Dendritic cell treated with granulocyte-macrophage colony-stimulating factor and Interleukin-4, amounts not matched to agents 40 ng/mL and 50 ng/mL, for 4 days (primary cell): ENCODE measurements around the gene SH3RF3.

Source experiments
- H3K27ac Mint-ChIP-seq: one replicate; pipeline ENCODE4 v1.8.0; 2022; ENCODE audit warnings: mild to moderate bottlenecking, mixed read lengths
- H3K27me3 Mint-ChIP-seq: one replicate; pipeline ENCODE4 v1.8.0; 2022; ENCODE audit warnings: mild to moderate bottlenecking, mixed read lengths
- H3K36me3 Mint-ChIP-seq: one replicate; pipeline ENCODE4 v1.8.0; 2022; ENCODE audit warnings: low read depth, mixed read lengths
- H3K4me1 Mint-ChIP-seq: one replicate; pipeline ENCODE4 v1.8.0; 2022; ENCODE audit warnings: low read depth, mixed read lengths
- H3K4me3 Mint-ChIP-seq: one replicate; pipeline ENCODE4 v1.8.0; 2022; ENCODE audit warnings: mild to moderate bottlenecking, moderate library complexity, mixed read lengths
- H3K9me3 Mint-ChIP-seq: one replicate; pipeline ENCODE4 v1.8.0; 2022; ENCODE audit warnings: mixed read lengths
- intact Hi-C: fragments of 100-400 bp; cut with micrococcal nuclease; formaldehyde crosslinking; loops from one replicate; pipeline ENCODE4 v1.15.0; 2022

SH3RF3 gene

DNA sequence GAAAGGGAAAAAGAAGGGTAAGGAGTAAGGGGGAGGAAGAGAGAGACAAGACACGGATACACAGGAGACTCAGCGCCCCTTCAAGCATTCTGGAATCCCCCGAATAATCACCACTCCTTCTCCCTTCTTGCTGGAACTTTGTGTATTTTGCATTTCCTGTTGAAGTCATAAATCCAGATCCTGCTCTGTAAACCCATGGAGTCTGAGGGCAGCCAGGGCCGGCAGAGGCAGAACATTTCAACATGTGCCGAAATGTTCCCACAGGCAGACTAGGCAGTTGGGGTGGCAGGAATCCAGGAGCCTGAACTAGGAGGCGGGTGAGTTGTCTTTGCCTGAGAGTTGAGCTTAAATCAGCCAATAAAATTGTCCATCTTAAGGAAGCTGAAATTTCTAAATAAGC, 193.1 kb downstream of the SH3RF3 start:
- H3K9me3 Mint-ChIP-seq: no peaks in the 10 kb centered on the region
- H3K36me3 Mint-ChIP-seq: no peaks in the 10 kb centered on the region
- H3K4me3 Mint-ChIP-seq: no peak overlapping the region
- peaks cover 34% of the 10 kb centered on the region for H3K27me3 Mint-ChIP-seq
- peaks cover 5% of the 10 kb centered on the region for H3K4me1 Mint-ChIP-seq
- intact Hi-C loops: no loop called here
- no peak overlapping the region for H3K27ac Mint-ChIP-seq

DNA sequence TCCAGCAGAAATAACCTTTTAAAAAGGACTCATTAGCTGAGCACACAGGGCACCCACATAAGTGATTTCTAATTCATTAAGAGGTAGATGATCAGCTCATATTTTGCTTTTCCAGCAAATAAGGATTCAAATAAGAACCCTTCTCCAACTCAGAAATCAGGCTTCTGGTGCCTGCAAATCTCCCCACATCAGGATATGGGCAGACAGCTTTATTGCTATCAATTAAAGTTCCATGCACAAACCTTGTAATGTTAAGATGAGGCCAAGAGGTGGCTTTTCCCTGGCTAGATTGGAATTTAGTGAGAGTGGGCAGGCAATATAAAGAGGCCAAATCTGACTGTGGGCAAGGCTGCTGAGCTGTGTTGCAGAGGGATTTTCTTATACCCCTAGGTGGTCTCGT, 193.6 kb downstream of the SH3RF3 start:
- Mint-ChIP-seq H3K27ac (no peak overlapping the region), H3K36me3 (no peaks in the 10 kb centered on the region), H3K27me3 (peaks cover 33% of the 10 kb centered on the region), H3K9me3 (no peaks in the 10 kb centered on the region), H3K4me3 (no peak overlapping the region), H3K4me1 (peaks cover 5% of the 10 kb centered on the region)
- intact Hi-C loops: no loop called here

DNA sequence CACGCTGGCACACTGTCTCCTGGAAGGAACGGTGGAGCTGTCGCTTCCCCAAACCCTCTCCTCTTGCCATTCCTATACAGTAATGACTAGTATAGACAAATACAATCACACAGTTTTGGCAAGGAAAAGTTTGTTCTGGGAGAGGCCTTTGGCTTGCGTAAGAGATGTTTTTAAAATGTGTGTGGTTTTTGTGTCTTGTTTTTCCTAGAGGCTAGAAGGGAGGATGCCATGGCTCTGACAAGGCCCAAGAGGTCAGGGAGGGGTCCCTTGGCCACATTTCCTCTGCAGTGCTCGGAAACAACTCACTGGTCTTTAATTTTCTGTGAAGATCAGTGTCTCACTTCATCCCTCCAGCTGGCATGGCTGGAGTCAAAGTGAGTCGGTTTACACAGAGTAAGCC, 195.9 kb downstream of the SH3RF3 start:
- Mint-ChIP-seq H3K27me3 (peaks cover 24% of the 10 kb centered on the region), H3K4me1 (peaks cover 10% of the 10 kb centered on the region), H3K27ac (no peak overlapping the region), H3K36me3 (no peaks in the 10 kb centered on the region), H3K9me3 (no peaks in the 10 kb centered on the region), H3K4me3 (no peak overlapping the region)
- intact Hi-C loops: no loop called here

DNA sequence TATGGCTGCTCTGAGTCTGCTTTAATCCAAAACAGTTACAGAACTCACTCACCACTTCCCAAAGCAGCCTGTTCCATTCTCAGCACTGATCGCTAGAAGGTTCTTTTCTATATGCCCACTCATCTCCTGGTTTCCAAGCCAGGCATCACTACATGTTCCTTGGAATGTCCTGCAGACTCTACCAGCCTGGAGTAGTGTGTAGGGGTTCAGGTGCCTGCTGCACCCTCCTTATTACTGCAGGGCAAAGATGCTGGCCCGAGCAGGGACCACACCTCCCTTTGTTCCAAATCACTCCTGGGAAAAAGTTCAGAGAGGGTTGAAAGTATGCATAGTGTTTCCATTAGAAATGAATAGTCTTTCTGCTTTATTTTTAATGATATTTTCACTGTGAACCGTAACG, 196.6 kb downstream of the SH3RF3 start:
- intact Hi-C loops: no loop called here
- peaks cover 16% of the 10 kb centered on the region for H3K4me1 Mint-ChIP-seq
- no peak overlapping the region for H3K27ac Mint-ChIP-seq
- H3K36me3 Mint-ChIP-seq: no peaks in the 10 kb centered on the region
- no peaks in the 10 kb centered on the region for H3K9me3 Mint-ChIP-seq
- no peak overlapping the region for H3K4me3 Mint-ChIP-seq
- peaks cover 22% of the 10 kb centered on the region for H3K27me3 Mint-ChIP-seq

DNA sequence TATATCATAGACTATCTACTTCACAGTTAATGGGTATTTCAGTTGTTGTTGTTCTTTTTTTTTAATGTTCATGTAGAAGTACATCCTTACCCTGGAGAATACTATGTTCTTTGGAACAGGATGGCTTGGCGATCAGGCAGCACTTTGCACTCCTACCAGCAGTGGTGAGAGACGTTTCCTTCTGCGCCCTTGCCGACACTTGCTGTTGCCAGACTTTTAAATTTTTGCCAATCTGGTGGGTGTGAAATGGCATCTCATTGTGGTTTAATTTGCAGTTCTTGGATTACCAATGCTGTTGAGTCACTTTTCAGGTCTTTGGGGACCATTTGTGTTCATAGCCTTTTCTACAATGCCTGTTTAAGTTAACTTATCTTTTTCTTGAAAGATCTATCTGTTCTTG, 197.3 kb downstream of the SH3RF3 start:
- intact Hi-C loops: no loop called here
- Mint-ChIP-seq H3K27me3 (peaks cover 27% of the 10 kb centered on the region), H3K4me1 (peaks cover 23% of the 10 kb centered on the region), H3K4me3 (no peak overlapping the region), H3K36me3 (no peaks in the 10 kb centered on the region), H3K9me3 (no peaks in the 10 kb centered on the region), H3K27ac (no peak overlapping the region)

DNA sequence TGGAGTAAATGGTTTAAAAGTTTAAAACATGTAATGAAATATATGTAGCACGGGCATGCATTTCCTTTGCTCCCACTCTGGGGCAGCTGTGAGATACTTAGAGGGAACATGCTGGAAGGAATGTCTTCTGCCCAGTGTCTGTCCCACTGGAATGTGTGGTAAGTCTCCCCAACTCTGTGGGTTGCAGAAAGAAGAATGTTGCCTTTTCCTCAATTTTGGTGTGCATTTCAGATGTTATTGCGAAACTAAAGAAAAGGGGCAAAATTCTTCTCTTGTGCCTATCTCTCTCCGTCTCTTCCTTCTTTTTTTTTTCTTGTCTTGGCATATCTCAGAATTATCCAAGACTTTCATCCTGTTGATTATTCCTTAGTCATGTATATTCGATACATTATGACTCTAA, 201.1 kb downstream of the SH3RF3 start:
- Mint-ChIP-seq H3K27me3 (peaks cover 28% of the 10 kb centered on the region), H3K4me3 (no peak overlapping the region), H3K27ac (no peak overlapping the region), H3K4me1 (peaks cover 55% of the 10 kb centered on the region), H3K9me3 (no peaks in the 10 kb centered on the region), H3K36me3 (no peaks in the 10 kb centered on the region)
- intact Hi-C loops: loop anchor here (10.0 kb wide), 1 partner anchor 105 kb away; no protein-coding TSS in a partner anchor

DNA sequence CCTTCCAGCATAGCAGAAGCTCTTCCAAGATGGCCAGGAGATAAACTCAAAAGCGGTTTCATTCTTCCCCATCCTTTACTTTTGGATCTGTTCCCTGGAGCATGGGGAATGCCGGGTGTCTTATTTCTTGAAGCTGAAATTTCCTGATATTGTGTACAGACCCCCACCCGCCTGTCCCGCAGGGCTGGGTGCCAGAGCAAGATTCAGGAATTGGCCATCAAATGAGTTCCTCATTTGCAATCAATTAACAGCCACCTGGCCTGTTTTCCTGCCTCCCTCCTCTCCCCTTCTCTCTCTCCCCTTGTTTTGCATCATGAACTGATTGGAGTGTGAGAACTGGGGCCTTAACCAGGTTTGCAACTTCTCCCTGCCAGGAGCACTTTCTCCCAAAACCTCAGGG, 202.1 kb downstream of the SH3RF3 start:
- no peak overlapping the region for H3K27ac Mint-ChIP-seq
- H3K36me3 Mint-ChIP-seq: no peaks in the 10 kb centered on the region
- intact Hi-C loops: loop anchor here (10.0 kb wide), 1 partner anchor 106 kb away; no protein-coding TSS in a partner anchor
- H3K27me3 Mint-ChIP-seq: peaks cover 37% of the 10 kb centered on the region
- H3K9me3 Mint-ChIP-seq: no peaks in the 10 kb centered on the region
- H3K4me1 Mint-ChIP-seq: peaks cover 60% of the 10 kb centered on the region
- H3K4me3 Mint-ChIP-seq: no peak overlapping the region

DNA sequence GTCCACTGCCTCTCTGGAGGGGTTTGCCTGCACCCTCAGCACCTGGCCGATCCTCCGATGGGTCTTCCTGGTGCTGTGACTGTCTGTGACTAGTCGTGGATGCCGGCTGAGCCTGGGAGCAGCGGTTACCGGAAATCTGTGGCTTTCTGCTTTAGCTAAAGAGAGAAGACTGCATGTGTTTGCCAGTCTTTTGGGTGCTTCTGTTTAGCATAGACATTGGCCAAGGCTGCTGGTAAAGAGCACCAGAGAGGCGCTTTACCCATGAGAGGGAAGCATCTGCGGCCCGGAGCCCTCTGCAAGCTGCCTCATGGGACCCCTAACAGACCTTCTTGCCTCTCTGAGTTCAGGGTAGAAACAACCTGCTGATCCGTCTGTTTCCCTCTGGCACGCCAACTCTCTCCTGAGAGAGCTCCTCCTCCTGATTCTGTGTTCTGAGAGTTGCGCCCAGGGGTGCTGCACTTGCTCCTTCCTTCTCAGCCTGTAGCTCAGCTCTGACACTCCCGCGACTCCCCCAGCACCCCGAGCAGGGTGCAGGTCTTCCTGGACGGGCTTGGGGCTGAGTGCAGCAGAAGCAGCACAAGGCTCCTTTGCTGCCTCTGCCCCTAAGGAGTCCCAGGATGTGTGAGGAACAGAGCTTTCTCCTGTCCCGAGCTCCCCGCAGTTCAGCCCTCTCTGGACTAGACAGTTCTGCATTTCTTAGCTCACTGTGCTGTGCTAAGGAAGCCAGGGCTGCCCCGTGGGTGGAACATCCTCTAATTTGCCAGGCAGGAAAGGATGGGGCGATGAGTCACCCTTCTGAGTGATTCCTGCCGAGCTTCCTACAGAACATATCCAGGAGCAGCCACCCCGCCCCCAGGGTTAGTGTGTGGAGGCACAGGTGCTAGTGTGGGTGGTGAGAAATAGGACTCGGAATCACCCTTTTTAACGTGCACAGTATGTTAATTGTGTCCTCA, 203.2 kb downstream of the SH3RF3 start:
- H3K4me1 Mint-ChIP-seq: peaks cover 64% of the 10 kb centered on the region
- peaks cover 44% of the 10 kb centered on the region for H3K27me3 Mint-ChIP-seq
- H3K9me3 Mint-ChIP-seq: no peaks in the 10 kb centered on the region
- intact Hi-C loops: loop anchor here (1.0 to 10.0 kb wide), 2 partner anchors 77 to 107 kb away; no protein-coding TSS in a partner anchor
- H3K4me3 Mint-ChIP-seq: peak overlapping the region; percentile 60
- H3K27ac Mint-ChIP-seq: peak overlapping the region; percentile 74
- no peaks in the 10 kb centered on the region for H3K36me3 Mint-ChIP-seq

DNA sequence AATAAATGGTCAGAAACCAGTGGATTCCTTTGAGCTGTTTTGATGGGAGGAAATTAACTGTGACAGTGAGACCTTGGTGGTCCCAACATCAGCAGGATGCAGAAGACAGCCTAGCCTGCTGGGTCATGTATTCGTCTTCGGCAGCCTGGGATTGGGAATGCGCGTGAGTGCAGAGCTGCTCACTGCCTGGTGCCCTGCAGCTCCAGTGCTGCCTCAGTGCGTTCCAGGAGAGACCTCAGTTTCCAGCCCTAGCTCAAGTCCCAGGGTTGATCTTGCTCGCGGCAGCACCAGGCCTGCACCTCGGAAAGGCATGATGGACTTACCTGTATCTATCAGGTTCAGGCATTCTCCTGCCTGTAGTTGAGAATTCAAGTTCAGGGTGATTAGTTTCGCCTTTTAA, 203.9 kb downstream of the SH3RF3 start:
- no peak overlapping the region for H3K4me3 Mint-ChIP-seq
- no peaks in the 10 kb centered on the region for H3K9me3 Mint-ChIP-seq
- peaks cover 64% of the 10 kb centered on the region for H3K4me1 Mint-ChIP-seq
- no peaks in the 10 kb centered on the region for H3K36me3 Mint-ChIP-seq
- intact Hi-C loops: loop anchor here (1.0 to 10.0 kb wide), 2 partner anchors 78 to 108 kb away; no protein-coding TSS in a partner anchor
- no peak overlapping the region for H3K27ac Mint-ChIP-seq
- H3K27me3 Mint-ChIP-seq: peaks cover 51% of the 10 kb centered on the region

DNA sequence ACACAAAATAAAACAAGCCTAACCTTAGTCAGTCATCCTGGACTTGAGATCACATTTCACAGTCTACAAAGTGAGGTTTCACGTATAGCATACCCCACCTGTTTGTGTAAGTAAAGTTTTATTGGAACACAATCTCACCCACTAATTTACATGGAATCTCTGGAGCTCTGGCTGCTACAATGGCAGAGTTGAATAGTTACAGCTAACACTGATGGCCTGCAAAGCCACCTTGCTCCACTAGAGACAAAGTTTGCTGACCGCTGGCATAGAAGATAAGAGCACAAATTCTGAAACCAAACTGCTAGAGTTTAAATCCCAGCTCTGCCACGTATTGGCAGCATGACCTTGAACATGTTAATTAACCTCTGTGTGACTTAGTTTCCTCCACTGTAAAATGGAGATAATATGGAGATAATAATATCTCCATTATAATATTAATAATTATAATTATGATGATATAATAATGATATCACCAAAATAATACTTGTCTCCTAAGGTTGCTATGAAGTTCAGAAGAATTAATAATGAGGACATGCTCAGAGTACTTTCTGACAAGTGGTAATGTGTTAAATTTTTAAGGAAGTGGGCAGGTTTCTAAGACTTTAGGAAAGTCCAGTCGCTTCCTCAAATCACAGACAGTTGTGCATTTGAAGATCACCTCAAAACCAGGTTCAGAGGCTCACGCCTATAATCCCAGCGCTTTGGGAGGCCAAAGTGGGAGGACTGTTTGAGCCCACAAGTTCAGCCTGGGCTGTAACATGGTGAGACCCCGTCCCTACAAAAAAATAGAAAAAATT, 204.6 kb downstream of the SH3RF3 start:
- Mint-ChIP-seq H3K4me1 (peaks cover 64% of the 10 kb centered on the region), H3K27ac (no peak overlapping the region), H3K4me3 (no peak overlapping the region), H3K36me3 (no peaks in the 10 kb centered on the region), H3K9me3 (no peaks in the 10 kb centered on the region), H3K27me3 (peaks cover 55% of the 10 kb centered on the region)
- intact Hi-C loops: loop anchor here (10.0 kb wide), 1 partner anchor 109 kb away; no protein-coding TSS in a partner anchor

DNA sequence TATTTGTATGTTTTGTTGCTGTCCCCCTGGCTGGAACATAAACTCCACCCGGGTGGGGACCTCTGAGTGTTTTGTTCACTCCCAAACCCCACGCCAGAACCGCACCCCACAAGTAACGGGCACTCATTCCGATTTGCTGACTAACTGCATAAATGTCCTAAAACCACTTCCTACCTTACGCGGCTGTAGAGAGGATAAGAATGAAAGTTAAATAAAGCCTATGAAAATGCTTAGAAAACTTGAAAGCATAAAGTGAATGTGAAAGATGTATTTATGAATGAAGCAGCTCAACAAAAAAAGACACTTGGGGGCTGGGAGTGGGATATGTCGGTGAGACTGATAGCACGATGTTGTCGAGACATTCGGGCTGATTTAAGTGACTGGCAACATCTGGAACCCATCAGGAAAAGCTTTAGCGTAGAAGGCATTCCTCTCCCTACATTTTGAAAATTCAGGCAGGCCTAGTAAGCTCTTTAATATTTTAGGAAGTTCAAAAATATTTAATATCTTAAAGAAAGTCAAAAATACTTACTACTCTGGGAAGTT, 206.7 kb downstream of the SH3RF3 start:
- peaks cover 51% of the 10 kb centered on the region for H3K4me1 Mint-ChIP-seq
- H3K36me3 Mint-ChIP-seq: no peaks in the 10 kb centered on the region
- intact Hi-C loops: loop anchor here (10.0 kb wide), 1 partner anchor 111 kb away; no protein-coding TSS in a partner anchor
- H3K9me3 Mint-ChIP-seq: no peaks in the 10 kb centered on the region
- peaks cover 41% of the 10 kb centered on the region for H3K27me3 Mint-ChIP-seq
- H3K4me3 Mint-ChIP-seq: peak overlapping the region; percentile 24
- H3K27ac Mint-ChIP-seq: peak overlapping the region; percentile 47

DNA sequence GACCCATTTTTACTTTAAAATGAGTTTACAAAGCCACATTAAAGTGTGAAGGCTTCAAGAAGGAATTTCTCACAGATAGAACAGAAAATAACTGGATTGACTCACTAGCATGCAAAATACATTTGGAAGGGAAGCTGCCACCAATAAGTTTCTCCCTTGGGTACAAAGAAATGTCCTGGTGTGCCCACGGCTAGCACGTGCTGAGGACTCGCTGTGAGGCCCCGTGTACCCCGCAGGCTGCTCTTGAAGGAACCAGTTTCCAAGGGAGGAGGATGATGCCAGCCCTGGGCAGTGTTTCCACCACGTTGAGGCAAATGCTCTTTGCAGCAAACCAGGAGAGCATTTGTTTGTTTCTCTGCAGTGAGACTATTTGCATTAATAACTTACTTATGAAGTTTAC, 207.3 kb downstream of the SH3RF3 start:
- Mint-ChIP-seq H3K27ac (no peak overlapping the region), H3K36me3 (no peaks in the 10 kb centered on the region), H3K9me3 (no peaks in the 10 kb centered on the region), H3K4me3 (no peak overlapping the region), H3K4me1 (peaks cover 46% of the 10 kb centered on the region), H3K27me3 (peaks cover 35% of the 10 kb centered on the region)
- intact Hi-C loops: loop anchor here (10.0 kb wide), 1 partner anchor 111 kb away; no protein-coding TSS in a partner anchor

DNA sequence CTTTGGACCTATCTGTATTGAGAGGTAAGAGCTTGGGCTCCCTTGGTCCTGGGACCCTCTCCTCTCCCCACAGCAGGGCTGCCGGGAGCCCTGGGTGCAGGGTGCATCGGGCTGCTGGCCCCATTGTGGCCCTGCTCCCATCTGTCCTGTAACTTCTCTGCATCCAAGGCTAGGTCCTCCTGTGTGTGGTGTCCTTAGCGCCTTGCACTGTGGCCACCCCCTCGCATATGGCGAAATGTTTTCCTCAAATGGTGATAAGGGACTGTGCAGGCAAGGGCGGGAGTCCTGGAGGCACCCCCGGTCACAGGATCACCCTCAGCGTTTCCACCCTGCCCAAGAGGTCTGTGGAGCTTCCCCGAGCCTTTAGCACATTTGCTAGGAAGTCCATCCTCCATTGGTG, 208.2 kb downstream of the SH3RF3 start:
- Mint-ChIP-seq H3K9me3 (no peaks in the 10 kb centered on the region), H3K27me3 (peaks cover 33% of the 10 kb centered on the region), H3K4me1 (peaks cover 38% of the 10 kb centered on the region), H3K36me3 (no peaks in the 10 kb centered on the region), H3K4me3 (no peak overlapping the region), H3K27ac (no peak overlapping the region)
- intact Hi-C loops: loop anchor here (10.0 kb wide), 1 partner anchor 112 kb away; no protein-coding TSS in a partner anchor
